HPDE6-E6E7 (cell line): Measurements from ENCODE around the gene ABCB6.

Experiments used
- DNase-seq: peaks from one replicate; pipeline ENCODE4 v3.0.0; 2011; ENCODE audit warnings: missing footprints; ENCODE audit errors: extremely low spot score

The ABCB6 gene

GRCh38 chr2:219168932-219169331 lies 49.8 kb downstream of the ABCB6 start:
- no peak for DNase-seq

- no peak for DNase-seq
These were observed 50.2 kb downstream of the ABCB6 start for GRCh38 chr2:219168526-219168925.

- no peak for DNase-seq
These were observed 50.8 kb downstream of the ABCB6 start for GRCh38 chr2:219167997-219168396.

- DNase-seq = no peak
These were observed 53.5 kb downstream of the ABCB6 start for GRCh38 chr2:219165058-219165911.

- no peak for DNase-seq
These were observed 55.6 kb downstream of the ABCB6 start for GRCh38 chr2:219163156-219163555.

- no peak for DNase-seq
These were observed 57.7 kb downstream of the ABCB6 start for GRCh38 chr2:219161097-219161496.

DNA sequence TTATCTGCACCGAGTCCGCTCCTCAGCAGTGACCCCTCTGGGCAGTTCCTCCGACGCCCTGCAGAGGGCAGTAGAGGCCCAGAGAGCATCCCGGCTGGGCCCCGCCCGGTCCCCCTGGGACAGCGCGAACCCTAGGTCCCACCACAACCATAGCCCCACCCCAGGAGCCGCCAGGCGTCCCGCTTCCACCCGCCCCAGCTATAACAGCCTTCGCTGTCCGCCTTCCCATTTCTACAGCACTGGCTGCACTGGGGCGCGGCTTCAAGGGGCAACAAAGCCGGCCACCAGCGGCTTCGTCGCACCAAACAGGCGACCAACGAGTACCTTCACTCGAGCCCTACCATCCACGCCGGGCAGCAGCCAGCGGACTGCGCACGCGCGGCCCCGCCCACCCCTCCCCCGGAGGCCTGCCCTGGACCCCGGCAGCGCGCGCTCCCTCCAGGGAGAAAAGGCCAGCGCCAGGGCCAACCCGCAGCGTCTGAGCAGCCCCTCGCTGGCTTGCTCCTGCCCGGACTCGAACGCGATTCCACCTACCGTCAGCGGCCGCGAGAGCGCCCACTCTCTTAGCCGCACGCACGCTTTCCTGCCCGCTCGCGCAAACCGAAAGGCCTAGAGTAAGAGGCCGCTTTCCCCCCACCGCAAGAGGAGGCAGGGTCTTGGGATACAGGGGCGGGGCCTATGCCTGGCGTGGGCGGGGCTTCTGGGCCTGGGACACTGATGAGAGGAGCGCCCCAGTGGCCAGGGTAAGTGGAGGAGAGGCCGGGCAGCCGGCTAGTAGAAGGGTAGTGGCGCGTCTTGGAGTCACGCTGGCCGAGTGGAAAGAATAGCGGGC lies 58.4 kb downstream of the ABCB6 start, which contains the start of gene NHEJ1:
NHEJ1 (minus strand) TSS at position 630 of the 832 bp plus-strand sequence. CDS start 2,453 bp downstream, outside the sequence.
- DNase-seq = peak; percentile 95
